Measurements from ENCODE around the gene CHST8.

The CHST8 gene

GRCh38 chr19:33795370-33796163 is 173.8 kb downstream of the CHST8 start:
- DNase-seq (ENCODE audit: low read depth), result no peak

DNA sequence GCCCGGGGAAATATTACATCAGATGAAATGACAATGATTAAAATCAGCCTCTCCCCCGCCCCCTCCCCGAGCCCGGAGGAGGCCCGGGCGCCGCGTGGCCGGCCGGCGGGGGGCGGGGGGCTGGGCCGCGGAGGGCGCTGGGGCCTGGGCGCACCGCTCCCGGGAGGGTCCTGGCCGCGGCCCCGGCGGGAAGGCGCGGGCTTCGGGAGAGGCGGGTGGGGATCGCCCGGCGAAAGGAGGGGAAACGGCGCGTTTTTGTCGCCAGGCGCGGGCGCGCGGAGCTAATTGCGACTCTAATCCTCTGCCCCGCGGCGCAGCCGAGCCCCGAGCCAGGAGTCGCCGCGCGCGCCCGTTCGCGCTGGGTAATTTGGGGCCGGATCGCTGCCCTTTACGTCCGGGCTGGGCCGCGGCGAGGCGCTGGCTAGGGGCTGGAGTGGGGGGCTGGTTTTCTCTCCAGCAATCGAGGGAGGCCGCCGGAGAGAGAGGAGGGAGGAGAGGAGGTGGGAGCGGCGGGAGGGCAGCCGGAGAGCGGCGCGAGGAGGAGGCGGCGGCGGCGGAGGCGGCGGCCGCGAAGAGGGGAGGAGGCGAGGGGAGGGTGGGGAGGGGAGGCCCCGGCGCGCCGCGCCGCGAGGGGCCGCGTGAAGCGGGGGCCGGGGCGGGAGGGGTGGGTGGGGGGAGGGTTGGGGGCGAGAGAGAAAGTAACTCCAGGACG is 174.6 kb downstream of the CHST8 start, which contains the start of gene KCTD15:
Gene KCTD15, plus strand, starts transcription at position 707 of the 712 bp plus-strand sequence. CDS start 3,585 bp downstream, outside the sequence.
- no peak for DNase-seq (ENCODE audit: low read depth)

- DNase-seq (ENCODE audit: low read depth), result no peak
Observed at GRCh38 chr19:33797802-33798671, 176.3 kb downstream of the CHST8 start.

- DNase-seq (ENCODE audit: low read depth), result no peak
Observed at GRCh38 chr19:33798681-33799111, 176.9 kb downstream of the CHST8 start.

- no peak for DNase-seq (ENCODE audit: low read depth)
Observed at GRCh38 chr19:33799476-33799875, 177.7 kb downstream of the CHST8 start.

GRCh38 chr19:33800012-33800680 is 178.4 kb downstream of the CHST8 start:
- DNase-seq (ENCODE audit: low read depth), result no peak

DNA sequence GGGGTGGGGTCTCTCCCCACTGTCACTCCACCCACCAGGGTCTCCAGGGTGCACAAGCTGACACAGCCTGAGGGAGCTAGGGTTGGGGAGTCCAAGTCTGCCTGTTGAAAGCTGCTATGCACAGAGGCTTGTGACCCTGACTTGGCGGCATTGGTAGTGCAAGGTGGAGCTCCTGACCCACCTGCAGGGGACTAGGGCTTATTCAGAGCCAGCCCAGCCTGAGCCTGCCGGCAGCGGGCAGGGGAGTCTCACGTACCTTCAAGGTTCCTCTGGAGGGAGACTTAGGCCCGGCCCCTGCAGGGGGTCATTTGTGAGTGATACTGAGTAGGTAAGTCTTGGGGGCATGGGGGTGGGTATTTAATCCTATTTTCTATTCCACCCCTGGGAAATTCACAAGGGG is 179.7 kb downstream of the CHST8 start:
- DNase-seq (ENCODE audit: low read depth), result no peak

- no peak for DNase-seq (ENCODE audit: low read depth)
Observed at GRCh38 chr19:33802001-33802400, 180.2 kb downstream of the CHST8 start.

GRCh38 chr19:33802801-33803200 is 181.0 kb downstream of the CHST8 start:
- no peak for DNase-seq (ENCODE audit: low read depth)

DNA sequence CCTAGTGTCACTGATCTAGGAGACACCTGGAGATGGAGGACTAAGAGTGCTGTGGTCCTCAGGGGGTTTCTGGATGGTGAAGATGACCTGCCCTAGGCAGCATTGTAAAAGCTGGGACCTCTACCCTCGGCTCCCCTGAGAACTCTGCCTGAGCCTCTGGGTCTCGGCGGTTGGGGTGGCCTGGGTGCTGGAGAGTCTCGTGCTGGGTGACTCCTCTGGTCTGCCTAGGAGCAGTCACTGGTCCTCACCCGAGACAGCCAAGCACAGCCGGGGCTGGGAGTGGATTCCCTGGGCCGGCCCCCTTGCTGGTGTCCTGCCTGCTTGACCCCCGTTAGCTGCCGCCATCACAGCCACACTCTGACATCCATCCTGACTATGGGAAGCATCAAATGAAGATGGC is 181.6 kb downstream of the CHST8 start:
- no peak for DNase-seq (ENCODE audit: low read depth)

DNA sequence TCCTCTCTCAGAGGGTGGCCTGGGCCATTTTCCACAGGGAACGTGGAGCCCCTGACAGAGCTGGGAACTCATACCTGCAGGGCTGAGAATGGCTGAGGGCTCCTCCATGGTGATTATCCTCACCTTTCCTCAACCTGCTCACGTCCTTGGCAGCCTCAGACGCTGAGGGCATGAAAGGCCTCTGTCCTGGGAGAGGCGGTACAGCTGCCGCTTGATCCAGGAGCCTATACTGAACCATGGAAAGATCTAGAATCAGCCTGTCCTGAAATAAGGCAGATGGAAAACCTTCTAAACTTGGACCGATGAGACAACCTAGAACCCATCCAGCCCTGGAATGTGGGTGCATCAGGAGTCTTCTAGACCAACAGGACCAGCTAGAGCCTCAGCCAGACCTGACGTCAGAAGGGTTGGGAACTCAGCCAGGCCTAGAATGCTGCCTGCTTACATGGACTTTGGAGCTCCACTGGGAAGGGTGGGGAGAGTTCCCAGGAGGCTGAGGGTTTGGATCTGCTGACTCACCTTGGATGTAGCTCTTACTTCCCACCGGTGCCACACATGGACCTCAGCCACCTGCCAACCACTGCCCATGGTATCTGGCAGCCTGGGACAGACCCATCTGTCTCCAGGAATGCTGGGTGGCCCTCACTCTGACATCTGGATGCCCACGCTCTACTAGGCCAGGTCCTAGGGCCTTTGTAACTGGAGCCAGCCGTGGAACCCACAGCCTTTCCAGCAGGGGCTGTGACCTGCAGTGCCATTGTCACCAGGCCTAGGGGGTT is 182.5 kb downstream of the CHST8 start:
- DNase-seq (ENCODE audit: low read depth), result no peak

DNA sequence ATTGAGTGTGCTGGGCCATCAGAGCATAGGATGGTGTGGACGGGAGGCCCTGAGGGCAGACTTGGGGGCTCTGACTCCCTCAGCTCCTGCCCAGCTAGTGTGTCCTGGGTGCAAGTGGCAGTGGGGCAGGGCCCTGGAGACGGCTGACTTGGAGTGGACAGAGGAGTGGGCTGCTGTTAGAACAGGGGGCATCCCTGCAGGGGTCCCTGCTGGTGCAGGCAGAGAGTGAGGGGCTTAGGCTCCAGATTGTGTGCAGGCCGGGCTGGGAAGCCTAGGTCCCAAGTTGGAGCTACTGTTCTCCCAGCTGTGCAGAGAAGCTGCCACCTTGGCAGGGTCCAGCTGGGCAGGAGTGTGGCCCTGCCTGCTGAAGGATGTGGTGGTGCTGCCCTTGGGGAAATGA is 183.6 kb downstream of the CHST8 start:
- no peak for DNase-seq (ENCODE audit: low read depth)

- no peak for DNase-seq (ENCODE audit: low read depth)
Observed at GRCh38 chr19:33805840-33806433, 184.2 kb downstream of the CHST8 start.

- no peak for DNase-seq (ENCODE audit: low read depth)
Observed at GRCh38 chr19:33806434-33806881, 184.7 kb downstream of the CHST8 start.

GRCh38 chr19:33808399-33808798 is 186.6 kb downstream of the CHST8 start:
- DNase-seq (ENCODE audit: low read depth), result no peak

DNA sequence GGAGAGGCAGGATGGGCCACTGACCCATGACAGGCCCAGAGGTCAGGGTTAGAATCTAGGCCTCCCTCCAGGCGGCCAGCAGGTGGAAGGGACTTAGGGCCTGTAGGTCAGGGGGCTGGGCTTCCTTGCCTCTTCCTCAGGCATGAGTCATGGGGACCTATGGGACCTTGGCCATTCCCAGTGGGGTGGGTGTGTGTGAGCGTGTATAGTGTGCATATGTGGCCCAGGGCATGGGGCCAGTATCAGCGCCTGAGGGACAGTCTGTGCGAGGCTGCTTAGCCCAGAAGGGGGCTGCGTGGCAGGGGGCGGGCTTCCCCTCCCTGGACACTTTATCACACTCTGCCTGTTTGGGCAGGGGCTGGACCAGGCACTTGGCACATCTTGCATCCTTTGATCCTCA is 188.2 kb downstream of the CHST8 start:
- DNase-seq (ENCODE audit: low read depth), result no peak

DNA sequence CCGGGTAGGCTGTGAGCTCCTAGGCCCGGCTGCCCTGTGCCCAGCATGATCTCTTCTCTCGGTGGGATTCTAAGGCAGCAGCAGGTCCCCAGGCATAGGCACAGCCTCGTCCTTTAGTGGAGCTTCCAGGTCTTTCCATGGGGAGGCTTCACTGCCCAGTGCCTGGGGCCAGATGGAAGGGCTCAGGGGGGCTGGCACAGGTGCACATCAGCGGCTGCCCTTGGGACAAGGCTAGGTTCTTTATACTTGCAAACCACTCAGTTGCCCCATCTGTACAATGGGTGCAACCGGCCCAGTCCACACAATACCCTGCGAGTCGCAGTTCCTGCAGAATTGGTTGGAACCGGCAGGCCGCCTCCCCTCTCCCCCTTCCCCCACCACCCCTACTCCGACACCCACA is 189.1 kb downstream of the CHST8 start:
- DNase-seq (ENCODE audit: low read depth), result no peak

DNA sequence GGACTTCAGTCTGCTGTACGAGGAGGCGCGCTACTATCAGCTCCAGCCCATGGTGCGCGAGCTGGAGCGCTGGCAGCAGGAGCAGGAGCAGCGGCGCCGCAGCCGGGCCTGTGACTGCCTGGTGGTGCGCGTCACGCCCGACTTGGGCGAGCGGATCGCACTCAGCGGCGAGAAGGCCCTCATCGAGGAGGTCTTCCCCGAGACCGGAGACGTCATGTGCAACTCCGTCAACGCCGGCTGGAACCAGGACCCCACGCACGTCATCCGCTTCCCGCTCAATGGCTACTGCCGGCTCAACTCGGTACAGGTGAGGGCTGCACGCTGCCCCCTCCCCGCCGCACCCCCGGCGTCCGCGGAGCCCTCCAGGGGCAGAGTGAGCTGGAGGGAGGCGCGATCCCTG is 189.5 kb downstream of the CHST8 start:
- no peak for DNase-seq (ENCODE audit: low read depth)

GRCh38 chr19:33811736-33812387 is 190.1 kb downstream of the CHST8 start:
- no peak for DNase-seq (ENCODE audit: low read depth)
